ENCODE data around the gene PARVB. TPM values are rescaled to one million over a fixed set of nuclear protein-coding genes. Genes with fewer than 3 reads are reported as not detected.

PARVB gene
- total and polyA plus RNA-seq, 11 donors: 54.9 to 172 (median 95.8) TPM

- WGBS, 4 donors: 87 to 91% (median 90%) methylated on average over 11 to 12 of the region's 12 CpGs
- Histone ChIP-seq H3K4me1 (peaks cover 0 to 5% (median 0%) of the 10 kb centered on the region in 12 donors), H3K4me3 (no peak overlapping the region), H3K9me3 (no peaks in the 10 kb centered on the region), H3K36me3 (peaks cover 0 to 16% (median 0%) of the 10 kb centered on the region in 9 donors), H3K27me3 (peaks cover 0 to 6% (median 0%) of the 10 kb centered on the region in 9 donors), H3K27ac (no peak overlapping the region)
- intact Hi-C loops (cut with DNase I): no loop called here
- DNase-seq: no peak
- TF ChIP-seq POLR2A (IDR thresholded peaks at IDR 0.05): no peak
- TF ChIP-seq, protein P1, sequence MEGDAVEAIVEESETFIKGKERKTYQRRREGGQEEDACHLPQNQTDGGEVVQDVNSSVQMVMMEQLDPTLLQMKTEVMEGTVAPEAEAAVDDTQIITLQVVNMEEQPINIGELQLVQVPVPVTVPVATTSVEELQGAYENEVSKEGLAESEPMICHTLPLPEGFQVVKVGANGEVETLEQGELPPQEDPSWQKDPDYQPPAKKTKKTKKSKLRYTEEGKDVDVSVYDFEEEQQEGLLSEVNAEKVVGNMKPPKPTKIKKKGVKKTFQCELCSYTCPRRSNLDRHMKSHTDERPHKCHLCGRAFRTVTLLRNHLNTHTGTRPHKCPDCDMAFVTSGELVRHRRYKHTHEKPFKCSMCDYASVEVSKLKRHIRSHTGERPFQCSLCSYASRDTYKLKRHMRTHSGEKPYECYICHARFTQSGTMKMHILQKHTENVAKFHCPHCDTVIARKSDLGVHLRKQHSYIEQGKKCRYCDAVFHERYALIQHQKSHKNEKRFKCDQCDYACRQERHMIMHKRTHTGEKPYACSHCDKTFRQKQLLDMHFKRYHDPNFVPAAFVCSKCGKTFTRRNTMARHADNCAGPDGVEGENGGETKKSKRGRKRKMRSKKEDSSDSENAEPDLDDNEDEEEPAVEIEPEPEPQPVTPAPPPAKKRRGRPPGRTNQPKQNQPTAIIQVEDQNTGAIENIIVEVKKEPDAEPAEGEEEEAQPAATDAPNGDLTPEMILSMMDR (IDR thresholded peaks at IDR 0.05): no peak
- ATAC-seq: no peak
Observed at GRCh38 chr22:44188986-44189630, 165.0 kb downstream of the PARVB start.

DNA sequence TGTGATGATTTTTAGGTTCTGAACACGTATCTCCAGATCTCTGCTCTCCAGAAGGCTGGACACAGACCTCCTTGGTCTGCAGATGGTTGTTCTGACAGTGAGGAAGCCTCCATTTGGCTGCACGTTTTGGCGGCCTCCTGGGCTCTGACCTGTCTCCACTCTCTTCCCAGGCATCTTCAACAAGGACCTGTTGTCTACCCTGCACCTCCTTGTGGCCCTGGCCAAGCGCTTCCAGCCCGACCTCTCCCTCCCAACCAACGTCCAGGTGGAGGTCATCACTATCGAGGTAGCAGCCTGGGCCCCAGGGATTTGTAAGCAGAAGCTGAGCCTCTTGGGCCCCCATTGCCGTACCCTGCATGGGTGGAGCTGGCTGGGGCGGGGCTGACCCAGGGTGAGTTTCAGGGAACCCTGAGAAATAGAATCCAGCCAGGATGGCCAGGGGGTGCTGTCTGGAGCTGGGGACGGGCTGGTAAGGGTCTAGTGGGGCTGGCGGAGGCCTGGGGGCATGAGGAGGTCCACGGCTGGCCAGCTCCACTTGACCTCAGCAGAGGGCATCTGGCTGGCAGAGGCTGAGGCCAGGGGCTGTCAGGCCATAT, 166.4 kb downstream of the PARVB start:
- Histone ChIP-seq H3K27me3 (peaks cover 0 to 6% (median 0%) of the 10 kb centered on the region in 9 donors), H3K27ac (no peak overlapping the region), H3K4me1 (peaks cover 0 to 5% (median 0%) of the 10 kb centered on the region in 12 donors), H3K4me3 (no peak overlapping the region), H3K36me3 (peaks cover 0 to 14% (median 0%) of the 10 kb centered on the region in 9 donors), H3K9me3 (no peaks in the 10 kb centered on the region)
- DNase-seq (no peak), ATAC-seq (no peak)
- TF ChIP-seq POLR2A (IDR thresholded peaks at IDR 0.05): no peak
- TF ChIP-seq, protein P1 (IDR thresholded peaks at IDR 0.05): no peak
- 74 to 83% (median 80%) methylated on average over 11 to 12 of the region's 12 CpGs for WGBS, 4 donors
- intact Hi-C loops (cut with DNase I): no loop called here

- ATAC-seq (no peak), DNase-seq (no peak)
- Histone ChIP-seq H3K27ac (no peak overlapping the region), H3K4me1 (peaks cover 0 to 5% (median 0%) of the 10 kb centered on the region in 12 donors), H3K4me3 (no peak overlapping the region), H3K36me3 (peaks cover 0 to 14% (median 0%) of the 10 kb centered on the region in 9 donors), H3K9me3 (no peaks in the 10 kb centered on the region), H3K27me3 (peaks cover 0 to 6% (median 0%) of the 10 kb centered on the region in 9 donors)
- TF ChIP-seq POLR2A (IDR thresholded peaks at IDR 0.05): no peak
- 68 to 79% (median 71%) methylated on average over 9 of the region's 9 CpGs for WGBS, 4 donors
- intact Hi-C loops (cut with DNase I): no loop called here
Observed at GRCh38 chr22:44191036-44191454, 166.9 kb downstream of the PARVB start.

- ATAC-seq: peak in 2 of 4 donors; percentile 13 to 58
- WGBS, 4 donors: 79 to 91% (median 89%) methylated on average over 7 to 8 of the region's 8 CpGs
- intact Hi-C loops (cut with DNase I): no loop called here
Observed at GRCh38 chr22:44192098-44192815, 168.2 kb downstream of the PARVB start.

More at GRCh38 chr22:44192098-44192815, 168.2 kb downstream of the PARVB start:
- no peak overlapping the region for H3K4me3 ChIP-seq
- H3K9me3 ChIP-seq: no peaks in the 10 kb centered on the region
- DNase-seq: no peak
- peaks cover 0 to 16% (median 0%) of the 10 kb centered on the region in 9 donors for H3K27me3 ChIP-seq
- peaks cover 0 to 5% (median 0%) of the 10 kb centered on the region in 12 donors for H3K4me1 ChIP-seq
- TF ChIP-seq, protein P1 (IDR thresholded peaks at IDR 0.05): no peak
- TF ChIP-seq POLR2A (IDR thresholded peaks at IDR 0.05): no peak
- peaks cover 0 to 16% (median 0%) of the 10 kb centered on the region in 9 donors for H3K36me3 ChIP-seq
- H3K27ac ChIP-seq: no peak overlapping the region
